IPS-11a (cell line): Measurements from ENCODE around the gene FGD4.
"Not testable (repeated sequence)": the region's sequence is repeated elsewhere in the genome, so short reads cannot be mapped to it uniquely, and the experiment has no call there.

Experiments
- H3K4me3 ChIP-seq: one replicate; pipeline ENCODE4 v1.5.1; 2013; ENCODE audit warnings: low read depth, low read length, control low read depth

The FGD4 gene

DNA sequence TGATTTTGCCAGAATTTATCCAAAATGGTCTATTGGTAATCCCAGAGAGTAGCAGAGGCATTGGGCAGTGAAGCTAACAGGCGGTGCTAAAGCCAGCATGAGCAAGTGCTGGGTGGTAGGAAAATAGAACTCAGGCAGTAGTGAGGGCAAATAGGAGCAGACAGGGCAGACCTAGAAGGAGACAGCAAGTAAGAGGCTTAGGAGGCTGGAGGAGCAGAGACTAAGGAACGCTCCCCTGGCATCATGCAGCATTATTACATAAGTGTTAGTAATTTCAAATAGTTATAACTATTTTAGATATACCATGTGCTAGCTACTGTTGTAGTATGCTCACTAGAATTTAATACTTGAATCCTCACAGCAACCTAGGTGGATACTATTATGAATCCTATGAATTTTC is 151.7 kb downstream of the FGD4 start:
- no peak overlapping the region for H3K4me3 ChIP-seq

DNA sequence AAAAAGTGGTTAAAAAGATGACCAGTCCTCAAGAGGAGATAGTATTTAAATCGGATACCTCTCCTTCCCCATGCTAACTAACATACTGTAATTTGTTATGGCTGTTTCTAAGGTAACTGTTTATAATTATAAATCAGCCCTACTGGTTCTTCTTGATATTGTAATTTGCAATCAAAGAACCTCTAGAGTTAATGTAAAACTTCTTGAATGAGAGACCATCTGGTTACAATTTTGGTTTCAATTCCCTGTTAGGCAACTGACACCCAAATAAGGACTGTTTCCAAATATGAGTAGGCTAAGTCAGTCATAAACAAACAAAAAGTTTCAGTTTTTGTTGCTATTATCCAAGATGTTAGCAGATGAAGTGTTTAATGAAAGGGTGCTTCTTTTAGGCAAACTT is 159.5 kb downstream of the FGD4 start:
- no peak overlapping the region for H3K4me3 ChIP-seq

DNA sequence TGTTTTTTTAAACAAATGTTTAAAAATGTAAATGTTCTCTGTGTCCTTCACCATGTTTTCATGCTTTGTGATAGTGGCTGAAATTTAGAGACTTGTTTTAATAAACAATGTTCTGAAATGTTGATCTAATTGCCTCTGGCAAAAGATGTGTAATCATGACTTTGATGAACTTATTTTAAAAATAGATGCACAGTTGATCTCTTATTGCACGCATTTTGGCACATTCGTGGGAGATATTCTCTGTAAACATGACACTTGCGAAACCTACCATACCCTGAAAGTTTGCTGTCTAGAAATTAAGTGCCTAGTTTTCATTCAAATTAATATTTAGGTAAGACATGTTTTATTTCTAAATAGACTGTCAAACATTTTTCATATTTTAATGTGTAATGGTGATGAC is 160.1 kb downstream of the FGD4 start:
- no peak overlapping the region for H3K4me3 ChIP-seq

DNA sequence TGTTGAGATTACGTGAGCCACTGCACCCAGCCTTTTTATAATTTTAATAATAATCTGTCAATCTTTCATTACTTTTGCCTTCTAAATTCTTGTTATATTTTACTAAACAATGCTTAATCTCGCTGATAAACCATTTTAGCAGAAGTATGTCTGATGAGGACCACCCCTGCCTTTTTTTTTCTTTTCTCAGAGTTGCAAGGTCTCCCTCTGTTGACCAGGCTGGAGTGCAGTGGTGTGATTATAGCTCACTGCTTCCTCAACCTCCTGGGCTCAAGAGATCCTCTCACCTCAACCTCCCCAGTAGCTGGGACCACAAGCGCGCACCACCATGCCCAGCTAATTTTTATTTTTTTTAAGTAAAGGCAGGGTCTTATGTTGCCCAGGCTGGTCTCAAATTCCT is 161.2 kb downstream of the FGD4 start:
- no peak overlapping the region for H3K4me3 ChIP-seq

DNA sequence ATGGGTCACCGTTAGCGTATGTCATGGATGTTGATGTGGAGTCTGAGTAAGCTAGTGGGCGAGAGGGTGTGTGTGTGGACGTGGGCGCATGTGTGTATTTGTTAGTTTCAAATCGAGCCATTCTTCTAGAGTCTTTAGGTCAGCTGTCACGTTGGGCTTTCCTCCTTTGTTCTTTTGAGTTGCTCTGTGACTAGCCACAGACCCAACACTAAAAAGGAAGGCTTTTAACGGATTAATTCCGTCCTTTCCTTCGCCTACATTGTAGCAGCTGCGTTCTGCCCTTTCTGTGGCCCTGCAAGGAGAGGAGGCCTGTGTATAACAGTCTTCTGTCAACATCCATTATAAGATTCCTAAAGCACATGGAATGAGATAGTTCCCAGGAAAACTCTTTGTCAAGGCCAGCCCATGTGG is 162.6 kb downstream of the FGD4 start:
- no peak overlapping the region for H3K4me3 ChIP-seq

DNA sequence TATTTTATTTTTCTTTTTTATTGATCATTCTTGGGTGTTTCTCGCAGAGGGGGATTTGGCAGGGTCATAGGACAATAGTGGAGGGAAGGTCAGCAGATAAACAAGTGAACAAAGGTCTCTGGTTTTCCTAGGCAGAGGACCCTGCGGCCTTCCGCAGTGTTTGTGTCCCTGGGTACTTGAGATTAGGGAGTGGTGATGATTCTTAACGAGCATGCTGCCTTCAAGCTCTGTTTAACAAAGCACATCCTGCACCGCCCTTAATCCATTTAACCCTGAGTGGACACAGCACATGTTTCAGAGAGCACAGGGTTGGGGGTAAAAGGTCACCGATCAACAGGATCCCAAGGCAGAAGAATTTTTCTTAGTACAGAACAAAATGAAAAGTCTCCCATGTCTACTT is 163.1 kb downstream of the FGD4 start:
- H3K4me3 ChIP-seq = not testable (repeated sequence)

DNA sequence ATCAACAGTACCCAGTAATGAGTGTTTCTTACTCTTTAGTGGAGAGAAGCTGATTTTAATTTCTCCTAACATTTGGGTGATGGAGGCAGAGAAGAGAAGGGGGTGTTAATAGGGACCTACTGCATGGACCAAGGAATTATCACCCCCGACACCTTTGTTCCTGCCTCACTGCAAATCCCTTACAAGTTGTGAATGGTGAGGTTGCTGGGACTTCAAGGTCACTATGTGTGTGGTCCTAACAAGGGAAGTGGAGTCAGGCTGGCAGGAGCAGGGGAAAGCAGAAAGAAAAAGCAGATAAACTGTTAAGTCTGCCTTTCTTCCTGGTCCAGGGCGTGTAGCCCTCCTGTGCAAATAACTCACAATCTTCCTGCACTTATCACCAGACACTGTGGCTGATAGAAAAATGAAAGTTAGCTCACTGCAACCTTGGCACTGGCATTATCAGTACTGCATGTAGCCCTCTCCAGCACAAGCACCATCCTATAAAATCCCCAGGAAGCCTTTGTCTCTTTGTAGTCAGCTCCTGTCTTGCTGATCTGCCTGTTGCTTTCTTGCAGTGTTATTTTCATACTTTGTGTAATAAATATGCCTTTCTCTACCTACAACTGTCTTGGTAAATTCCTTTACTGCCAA is 167.4 kb downstream of the FGD4 start:
- H3K4me3 ChIP-seq = no peak overlapping the region

DNA sequence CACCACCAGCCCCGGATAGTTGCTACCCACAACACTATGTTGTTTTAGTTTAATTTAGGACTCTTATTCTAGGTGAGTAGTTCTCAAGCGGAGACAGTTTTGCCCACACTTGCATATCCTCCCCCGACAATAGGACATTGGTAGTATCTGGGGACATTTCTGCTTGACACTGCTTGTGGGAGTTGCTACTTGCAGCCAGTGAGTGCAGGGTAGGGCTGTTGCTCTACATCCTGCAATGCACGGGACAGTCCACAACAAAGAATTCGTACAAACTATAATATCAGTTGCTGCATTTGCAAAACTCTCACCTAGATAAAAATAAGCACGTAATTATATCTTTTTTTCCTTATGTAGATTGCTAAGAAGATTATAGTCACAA is 167.9 kb downstream of the FGD4 start:
- no peak overlapping the region for H3K4me3 ChIP-seq

DNA sequence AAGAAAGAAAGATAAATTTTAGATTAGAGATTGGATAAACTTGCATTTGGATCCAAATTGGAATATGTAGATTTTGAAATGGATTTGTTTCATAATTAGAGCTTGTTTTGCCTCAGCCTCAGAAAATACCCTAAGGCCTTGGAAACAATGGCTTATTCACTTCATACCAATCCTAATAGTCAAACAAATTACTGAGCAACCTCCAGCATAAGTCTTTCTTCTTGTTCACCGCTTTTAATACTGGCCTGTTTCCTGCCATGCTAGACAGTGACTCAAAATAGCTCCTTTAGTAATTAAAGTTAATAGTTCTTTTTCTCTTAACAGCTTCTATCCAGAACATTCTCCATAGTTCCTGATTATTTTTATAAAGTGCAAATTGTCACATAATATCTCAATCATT is 168.9 kb downstream of the FGD4 start:
- H3K4me3 ChIP-seq = no peak overlapping the region

DNA sequence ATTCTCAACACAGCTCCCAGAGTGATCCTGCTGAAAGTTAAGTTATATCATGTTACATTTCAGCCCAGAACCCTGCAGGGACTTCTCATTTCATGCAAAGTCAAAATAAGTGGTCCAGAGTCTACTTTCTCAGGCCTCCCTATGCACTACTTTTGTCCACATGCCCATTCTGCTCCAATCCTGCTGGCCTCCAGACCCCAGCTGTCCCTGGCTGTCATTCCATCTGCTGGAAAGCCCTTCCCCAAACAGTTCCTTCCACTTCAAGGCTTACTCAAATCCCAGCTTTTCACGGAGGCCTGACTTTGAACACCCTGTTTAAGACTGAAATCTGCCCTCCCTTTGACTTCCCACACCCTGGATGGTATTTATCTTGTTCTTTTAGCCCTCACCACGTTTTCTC is 169.9 kb downstream of the FGD4 start:
- H3K4me3 ChIP-seq = no peak overlapping the region

DNA sequence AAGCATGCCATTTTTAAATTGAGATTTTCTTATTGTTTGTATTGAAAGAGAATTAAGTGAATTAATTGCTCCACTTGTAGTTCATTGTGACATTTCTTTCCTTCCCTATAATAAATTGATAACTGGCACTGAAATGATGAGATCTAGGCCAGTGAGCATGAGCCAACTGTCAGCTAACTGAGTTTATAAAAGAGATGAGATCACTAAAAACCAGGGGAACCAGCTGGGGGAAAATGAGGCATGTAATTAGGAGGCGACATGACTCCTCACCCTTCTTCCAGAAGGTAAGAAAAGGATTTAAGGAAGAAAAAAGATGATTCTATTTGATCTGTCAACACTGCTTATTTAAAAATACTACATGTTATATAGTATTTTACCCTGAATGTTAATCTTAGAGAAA is 175.2 kb downstream of the FGD4 start:
- no peak overlapping the region for H3K4me3 ChIP-seq

DNA sequence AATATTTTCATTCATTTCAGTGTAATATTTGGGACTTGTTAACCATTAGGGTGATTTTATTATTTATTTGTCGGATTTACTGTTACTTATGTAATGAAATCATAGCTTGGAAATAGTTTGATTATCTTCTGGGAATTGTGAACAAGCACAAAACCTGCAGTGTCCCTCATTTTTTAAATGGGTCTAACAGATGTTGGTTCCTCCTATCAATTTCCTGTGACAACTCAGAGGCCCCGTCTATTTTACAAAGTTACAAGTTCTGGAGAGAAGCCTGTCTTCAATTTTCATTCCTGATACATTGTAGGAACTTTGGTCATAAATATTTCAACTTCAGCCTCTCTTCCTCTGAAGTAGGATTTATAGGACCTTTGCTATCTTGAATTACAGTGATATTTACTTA is 178.0 kb downstream of the FGD4 start:
- no peak overlapping the region for H3K4me3 ChIP-seq

DNA sequence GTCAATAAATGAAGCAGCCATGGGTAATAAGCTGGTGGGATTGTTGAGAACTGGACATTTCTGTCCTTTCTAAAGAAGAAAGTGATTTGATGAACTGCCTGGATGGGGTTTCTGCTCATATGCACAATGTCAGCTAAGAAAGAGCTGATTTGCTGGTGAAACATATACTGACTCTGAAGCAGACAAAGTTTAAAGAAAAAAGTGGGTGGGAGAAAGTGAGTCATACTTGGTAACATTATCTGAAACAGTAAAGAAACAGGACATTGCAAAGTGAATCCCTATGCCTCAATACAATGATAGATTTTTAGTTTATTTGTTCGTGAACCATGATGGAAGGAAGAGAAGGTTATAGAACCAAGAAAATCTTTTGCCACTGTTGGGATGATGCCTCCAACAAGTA is 184.2 kb downstream of the FGD4 start:
- H3K4me3 ChIP-seq = no peak overlapping the region

DNA sequence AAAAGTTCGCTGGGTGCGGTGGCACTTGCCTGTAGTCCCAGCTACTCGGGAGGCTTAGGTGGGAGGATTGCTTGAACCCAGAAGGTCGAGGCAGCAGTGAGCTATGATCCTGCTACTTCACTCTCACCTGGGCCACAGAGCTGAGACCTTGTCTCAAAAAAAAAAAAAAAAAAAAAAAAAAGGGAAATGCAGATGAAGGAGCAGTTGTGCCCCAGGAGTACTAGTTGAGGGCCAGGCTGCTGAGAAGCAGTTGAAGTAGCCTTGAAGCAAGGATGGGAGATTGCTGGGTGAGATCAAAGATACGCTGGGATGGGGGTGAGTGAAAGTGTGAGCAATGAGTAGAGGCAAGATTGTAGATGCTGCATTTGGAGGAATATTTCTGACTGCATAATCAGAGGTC is 186.3 kb downstream of the FGD4 start:
- no peak overlapping the region for H3K4me3 ChIP-seq

DNA sequence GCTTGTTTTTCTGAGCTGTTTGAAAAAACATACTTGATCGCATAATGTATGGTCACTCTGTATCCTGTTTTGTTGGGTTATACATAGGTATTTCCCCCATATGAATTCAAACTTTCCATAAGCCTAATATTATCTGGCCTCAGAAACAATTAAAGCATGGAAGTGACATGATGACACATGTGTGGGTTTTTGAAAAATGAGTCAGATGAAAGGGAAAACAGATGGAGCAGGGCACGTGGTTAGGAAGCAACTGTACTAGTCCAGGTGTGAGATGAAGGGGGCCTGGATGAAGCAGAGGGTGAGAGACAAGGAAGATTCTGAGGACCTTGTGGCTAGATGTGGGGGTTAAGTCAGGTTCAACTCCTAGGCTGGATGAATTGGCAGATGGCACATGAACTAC is 187.0 kb downstream of the FGD4 start:
- no peak overlapping the region for H3K4me3 ChIP-seq

DNA sequence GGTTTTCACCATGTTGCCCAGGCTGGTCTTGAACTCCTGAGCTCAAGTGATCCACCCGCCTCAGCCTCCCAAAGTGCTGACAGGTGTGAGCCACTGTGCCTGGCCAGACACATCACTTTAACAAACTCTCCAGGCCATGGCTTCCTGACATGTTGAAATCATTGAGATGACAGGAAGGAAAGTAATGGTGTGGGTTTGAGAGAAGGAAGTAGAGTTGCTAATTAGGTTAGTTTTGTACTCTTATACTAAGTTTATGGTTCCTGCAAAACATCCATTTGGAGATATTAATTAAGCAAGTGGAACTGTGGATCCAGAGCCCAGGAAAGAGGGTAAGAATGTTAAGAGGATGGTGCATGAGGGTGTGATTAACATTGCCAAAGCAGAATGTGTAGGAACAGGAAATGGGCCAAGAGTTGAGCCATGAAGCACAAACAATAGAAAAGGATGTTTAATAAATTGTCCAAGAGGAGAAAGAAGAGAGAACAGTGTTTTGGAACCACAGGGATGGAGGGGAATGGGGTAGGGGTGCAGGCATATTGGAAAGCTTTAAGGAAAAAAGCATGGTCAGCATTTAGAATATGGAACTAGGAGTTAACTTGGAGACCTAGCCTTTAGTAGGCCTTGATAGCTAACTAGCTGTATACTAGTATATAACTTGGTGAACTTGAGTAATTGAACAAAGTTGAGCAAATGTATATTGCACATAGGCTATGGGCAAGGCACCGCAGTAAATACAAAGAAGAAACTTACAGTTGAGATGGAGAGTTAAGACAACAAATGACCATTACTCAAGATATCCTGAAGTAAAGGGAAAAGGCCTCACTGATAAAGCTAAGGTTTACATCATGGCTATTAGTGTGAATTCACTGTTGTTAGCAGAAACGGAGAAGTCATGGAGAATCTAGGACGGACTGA is 188.5 kb downstream of the FGD4 start:
- H3K4me3 ChIP-seq = no peak overlapping the region

DNA sequence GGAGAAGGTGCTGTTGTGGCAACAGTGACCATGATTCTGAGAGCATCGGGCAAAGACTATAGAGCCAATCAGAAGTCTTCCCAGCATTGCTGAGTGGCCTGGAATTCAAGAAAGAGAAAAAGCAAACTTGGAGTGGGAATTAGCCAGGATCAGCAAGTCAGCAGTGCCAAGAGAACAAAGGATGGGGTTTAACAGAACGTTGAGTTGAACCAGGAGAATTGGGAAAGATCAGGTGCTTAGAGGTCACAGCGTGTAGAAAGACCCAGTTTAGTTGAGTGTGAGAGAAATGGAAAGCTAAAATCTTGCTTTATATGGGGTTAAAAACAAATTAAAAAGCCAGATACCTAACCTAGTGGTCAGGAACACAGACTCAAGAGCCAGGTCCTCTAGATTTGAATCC is 189.2 kb downstream of the FGD4 start:
- H3K4me3 ChIP-seq = no peak overlapping the region

DNA sequence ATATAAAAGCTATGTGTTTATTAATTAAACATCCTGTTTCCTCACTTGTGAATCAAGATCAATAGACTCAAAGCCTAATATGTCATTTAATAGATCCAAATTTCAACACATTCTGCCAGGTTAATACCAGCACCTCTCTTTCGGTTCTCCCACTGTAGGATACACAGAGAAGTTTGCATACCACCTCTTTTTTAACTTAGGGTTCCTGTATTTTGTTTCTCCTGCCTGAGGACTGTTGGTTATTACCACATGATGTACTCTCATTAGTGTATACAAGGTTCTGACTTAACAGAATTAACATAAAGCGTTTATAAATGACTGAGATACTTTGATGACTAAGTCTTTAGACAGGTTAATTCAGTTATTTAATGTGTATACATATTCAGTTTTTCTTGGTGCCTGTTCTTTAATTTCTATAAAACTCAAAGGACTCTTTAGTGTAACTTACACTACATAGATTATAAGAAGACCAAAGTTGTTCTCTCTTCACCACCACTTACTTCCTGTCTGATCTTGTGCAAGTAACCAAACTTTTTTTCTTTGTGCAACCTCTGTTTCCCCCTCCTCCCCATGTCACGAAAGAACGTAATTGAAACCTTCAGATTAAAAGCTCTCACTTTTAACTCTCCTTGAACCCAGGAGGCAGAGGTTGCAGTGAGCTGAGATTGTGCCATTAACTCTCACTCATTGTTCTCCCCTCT is 190.0 kb downstream of the FGD4 start:
- H3K4me3 ChIP-seq = no peak overlapping the region

DNA sequence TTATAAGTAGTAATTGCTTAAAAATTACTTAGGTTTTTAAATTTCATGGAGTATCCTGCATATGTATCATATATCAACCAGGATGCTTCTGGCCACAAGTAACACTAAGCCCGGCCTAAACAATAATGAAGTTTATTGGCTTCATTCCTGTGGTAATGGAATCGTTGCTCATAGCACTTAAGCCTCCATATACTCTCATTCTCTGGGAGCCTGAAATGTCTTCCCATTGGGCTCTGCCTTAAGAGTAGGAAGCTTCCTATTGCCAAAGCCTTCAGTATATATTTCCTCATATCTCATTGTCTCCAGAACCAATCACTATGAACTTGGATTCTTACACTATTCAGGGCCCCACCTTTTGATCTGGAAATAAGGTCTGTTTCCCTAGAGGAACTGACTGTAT is 195.9 kb downstream of the FGD4 start:
- H3K4me3 ChIP-seq = no peak overlapping the region

DNA sequence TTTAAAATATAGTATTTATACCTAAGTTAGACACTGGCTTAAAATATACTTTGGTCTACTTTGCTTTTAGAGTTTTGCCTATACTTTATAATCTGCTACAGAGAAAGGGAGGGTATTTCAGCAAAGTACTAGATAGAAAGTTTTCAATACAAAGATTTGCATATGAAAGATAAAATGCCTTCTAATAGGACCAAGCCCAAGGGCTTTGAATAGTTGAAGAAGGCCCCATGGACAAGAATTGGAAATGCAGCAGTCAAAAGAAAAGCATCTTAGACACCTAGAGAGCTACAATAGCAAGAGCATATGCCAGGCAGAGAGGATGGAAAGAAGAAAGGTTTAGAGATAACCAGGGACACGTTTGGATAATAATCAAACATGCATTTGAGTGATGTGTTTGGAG is 196.7 kb downstream of the FGD4 start:
- no peak overlapping the region for H3K4me3 ChIP-seq

DNA sequence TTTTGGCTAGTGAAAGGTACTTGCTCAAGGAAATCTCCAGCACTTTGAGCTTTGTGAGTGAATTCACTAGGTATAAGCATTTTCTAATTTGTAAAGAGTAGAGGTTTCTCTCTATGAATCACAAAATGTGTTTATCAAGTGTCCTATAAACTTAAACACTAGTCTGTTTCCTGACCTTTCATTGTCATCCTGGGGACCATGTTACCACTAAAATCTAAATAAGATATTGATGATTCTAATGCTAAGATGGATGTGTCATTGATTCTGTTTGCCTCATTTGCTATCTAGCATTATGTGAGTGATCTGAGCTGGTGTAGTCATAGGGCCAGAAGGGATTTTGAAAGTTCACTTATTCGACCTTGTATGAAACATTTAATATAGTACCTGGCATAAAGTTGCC is 199.3 kb downstream of the FGD4 start:
- no peak overlapping the region for H3K4me3 ChIP-seq

DNA sequence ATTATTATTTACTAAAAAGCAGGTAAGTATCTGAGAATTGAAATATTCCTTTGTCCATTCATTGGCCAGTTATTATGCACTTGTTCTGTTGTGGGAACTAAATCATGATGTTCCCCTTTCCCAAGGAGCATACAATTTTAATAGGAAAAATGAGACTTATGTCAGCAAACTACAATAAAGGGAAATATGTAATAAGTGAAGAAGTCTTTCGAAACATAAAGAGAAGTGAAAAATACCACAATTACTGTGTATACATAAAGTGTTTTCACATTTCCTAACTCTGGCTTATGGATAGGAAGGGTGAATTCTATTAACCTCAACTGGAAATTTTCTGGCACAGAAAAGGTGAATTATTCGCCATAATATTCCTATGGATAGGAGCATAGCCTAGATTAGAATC is 201.3 kb downstream of the FGD4 start:
- no peak overlapping the region for H3K4me3 ChIP-seq
